Fibroblast of upper back skin (primary cell): ENCODE data around the gene RAP1B.
"Not testable (repeated sequence)": the region's sequence is repeated elsewhere in the genome, so short reads cannot be mapped to it uniquely, and the experiment has no call there.

Source experiments
- DNase-seq: peaks from one replicate; pipeline ENCODE4 v3.0.0-alpha.2; 2013

RAP1B gene

GRCh38 chr12:68637439-68637838 lies 26.7 kb downstream of the RAP1B start:
- DNase-seq = not testable (repeated sequence)

GRCh38 chr12:68638171-68638570 lies 27.5 kb downstream of the RAP1B start:
- no peak for DNase-seq

- DNase-seq = peak; percentile 25
These were observed 28.2 kb downstream of the RAP1B start for GRCh38 chr12:68638721-68639395.

GRCh38 chr12:68639396-68639767 lies 28.7 kb downstream of the RAP1B start:
- no peak for DNase-seq

DNA sequence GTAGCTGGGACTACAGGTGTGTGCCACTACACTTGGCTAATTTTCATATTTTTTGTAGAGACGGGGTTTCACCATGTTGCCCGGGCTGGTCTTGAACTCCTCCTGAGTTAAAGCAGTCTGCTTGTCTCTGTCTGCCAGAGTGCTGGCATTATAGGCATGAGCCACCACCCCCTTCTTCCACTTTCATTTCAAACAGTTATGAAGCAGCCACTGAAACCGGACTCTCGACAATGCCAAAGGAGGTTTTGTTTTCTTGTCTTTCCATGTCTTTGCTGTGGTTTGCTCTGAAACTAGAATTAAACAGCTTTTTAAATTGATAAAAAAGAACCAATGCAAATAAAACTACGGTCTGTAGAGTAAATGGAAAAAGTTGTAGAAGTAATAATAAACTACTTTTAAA lies 30.4 kb downstream of the RAP1B start:
- no peak for DNase-seq

GRCh38 chr12:68646484-68646883 lies 35.8 kb downstream of the RAP1B start:
- DNase-seq = no peak

- no peak for DNase-seq
These were observed 36.8 kb downstream of the RAP1B start for GRCh38 chr12:68647507-68647906.

DNA sequence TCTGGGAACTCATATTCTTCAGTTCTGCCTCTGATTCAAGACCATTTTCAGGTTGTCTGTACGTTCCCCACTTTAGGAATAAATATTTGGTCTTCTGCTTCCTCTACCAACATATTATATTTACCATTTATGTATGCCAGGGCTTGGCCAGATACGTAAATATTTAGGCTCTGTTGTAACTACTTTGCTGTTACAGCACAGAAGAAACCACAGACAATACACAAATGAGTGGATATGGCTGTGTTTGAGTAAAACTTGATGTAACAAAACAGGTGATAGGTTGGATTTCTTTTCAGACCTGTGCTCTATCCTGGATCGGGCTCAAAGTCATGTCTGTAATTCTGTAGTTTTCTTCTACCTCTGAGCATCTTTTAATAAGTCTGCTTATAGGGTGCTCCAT lies 37.5 kb downstream of the RAP1B start:
- DNase-seq = no peak

DNA sequence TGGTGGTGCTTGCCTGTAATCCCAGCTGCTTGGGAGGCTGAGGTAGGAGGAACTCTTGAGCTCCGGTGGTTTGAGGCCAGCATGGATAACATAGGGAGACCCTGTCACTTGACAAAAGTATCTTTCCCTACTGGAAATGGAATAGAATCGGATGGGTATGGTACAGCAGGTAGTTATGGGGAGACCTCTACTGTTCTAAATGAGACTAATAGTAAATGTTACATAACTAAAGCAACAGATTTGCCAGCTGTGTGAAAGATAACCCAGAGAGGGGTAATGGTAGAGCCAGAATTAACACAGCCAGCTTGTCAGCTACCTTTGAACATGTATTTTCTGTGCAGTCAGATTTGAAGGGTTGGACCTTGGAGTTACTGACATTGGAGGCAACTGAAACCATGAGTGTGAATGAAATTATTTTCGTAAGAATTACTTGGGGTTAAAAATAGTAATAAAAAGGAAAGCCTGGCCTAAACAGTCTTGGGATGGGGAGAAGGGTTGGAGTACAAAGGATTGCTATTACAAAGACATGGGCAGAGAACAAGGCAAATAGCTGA lies 54.4 kb downstream of the RAP1B start:
- DNase-seq = no peak

DNA sequence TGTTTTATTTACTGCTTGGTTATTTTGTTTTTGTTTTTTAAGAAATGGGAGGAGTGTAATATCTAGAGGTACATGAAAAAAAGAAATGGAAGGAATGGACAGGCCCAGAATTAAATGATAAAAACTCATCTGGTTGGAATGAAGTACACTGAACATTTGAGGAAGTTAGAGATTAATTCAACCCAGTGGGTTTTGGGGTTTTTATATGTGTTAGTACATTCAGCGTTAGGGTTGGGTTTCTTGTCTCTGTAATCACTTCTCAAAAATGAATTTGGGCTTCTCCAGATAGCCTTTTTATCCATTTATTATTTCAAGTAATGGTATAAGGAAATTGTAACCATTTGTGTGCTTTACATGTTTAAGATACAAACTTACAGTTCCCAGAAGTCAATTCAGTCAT lies 56.6 kb downstream of the RAP1B start:
- no peak for DNase-seq

- no peak for DNase-seq
These were observed 57.2 kb downstream of the RAP1B start for GRCh38 chr12:68667896-68668295.

DNA sequence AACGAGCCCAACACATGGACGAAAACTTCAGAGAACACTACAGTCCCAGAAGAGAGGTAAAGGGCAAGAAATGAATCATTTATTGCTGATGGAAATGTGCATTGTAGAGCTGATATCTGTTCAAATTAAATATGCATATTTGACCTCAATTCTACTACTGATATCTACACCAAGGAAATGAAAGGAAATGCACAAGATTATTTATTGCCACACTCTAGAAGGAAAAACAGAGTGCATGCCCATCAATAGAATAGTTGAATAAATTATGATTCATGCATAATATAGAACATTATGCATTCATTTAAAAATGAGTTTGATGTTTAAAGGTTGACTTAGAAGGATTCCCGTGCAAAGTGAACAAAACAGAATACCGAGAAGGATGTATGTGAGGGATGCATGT lies 60.5 kb downstream of the RAP1B start:
- no peak for DNase-seq

DNA sequence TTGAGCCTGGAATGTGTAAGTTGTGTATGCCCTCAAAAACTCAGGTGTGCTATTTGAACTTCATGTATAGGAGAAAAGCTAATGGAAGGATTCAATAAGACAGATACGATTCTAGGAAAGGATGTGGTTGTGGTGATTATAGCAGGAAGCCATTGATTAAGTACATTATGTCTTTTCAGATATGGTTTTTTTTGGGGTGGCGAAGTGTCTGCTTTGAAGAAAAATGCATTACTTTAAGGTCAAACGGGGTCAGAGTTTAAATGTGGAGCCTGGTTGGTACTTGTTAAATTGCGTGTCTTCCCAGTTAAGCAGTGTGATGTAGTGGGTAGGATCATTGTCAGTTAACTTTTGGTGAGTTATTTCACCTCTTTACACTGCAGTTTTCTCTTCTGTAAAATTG lies 63.1 kb downstream of the RAP1B start:
- DNase-seq = no peak

GRCh38 chr12:68674376-68674775 lies 63.7 kb downstream of the RAP1B start:
- no peak for DNase-seq

GRCh38 chr12:68675101-68675842 lies 64.6 kb downstream of the RAP1B start:
- DNase-seq = peak; percentile 43

- DNase-seq = not testable (repeated sequence)
These were observed 66.2 kb downstream of the RAP1B start for GRCh38 chr12:68676854-68677253.

GRCh38 chr12:68686262-68686594 lies 75.5 kb downstream of the RAP1B start:
- no peak for DNase-seq

- peak; percentile 99 for DNase-seq
These were observed 76.2 kb downstream of the RAP1B start, which contains the start of gene NUP107 for GRCh38 chr12:68686595-68687521. TSS of gene NUP107 (plus strand) at chr12:68686978. CDS start at chr12:68687066, 88 bp downstream.

GRCh38 chr12:68695454-68695853 lies 84.8 kb downstream of the RAP1B start:
- DNase-seq = no peak

DNA sequence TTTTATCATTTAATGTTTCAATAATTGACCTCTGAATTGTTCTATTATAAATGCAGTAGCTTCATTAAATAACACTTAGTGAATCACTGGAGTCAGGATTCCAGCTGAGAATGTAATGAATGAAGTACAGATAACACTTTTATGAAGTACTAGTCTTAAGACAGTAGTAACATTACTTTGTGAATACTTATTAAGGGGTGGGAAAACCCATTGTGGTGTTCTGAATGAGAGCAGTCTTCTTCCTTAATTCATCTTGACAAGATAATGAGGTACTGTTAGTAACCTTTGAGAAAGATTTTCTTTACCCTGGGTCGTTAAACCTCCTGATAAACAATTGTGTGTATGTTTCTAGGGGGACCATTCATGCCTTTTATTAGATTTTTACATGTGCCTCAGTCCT lies 88.8 kb downstream of the RAP1B start:
- no peak for DNase-seq
